Measurements from ENCODE around the gene FANCC. TPM values are rescaled to one million over a fixed set of nuclear protein-coding genes. Genes with fewer than 3 reads are reported as not detected.
A peak's percentile ranks its signal among the peaks of the same experiment; 100 is the strongest.

FANCC gene
- total and polyA plus RNA-seq, 2 of the 8 experiments (the other 6 are each of a cell fraction or from before 2014, with no cell fraction given) = 7.8 to 15.2 TPM

DNA sequence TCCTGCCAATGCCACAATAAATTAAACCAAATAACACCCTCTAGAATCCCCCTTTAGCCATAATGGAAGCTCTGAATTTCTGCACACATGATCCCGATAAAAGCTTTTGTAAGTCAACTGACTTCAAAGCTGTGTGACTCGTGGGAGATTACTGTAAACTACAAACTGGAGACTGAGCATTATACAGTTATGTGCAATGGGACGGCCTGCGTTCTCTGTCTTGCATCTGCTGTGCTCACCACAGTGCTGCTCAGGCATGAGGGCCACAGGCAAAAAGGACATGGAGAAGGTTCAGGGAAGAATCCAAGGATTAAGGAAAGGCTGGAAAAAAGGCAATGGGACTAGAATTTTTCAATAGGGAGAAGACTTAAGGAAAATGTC lies 184.2 kb downstream of the FANCC start:
- H2BK120ac ChIP-seq (replicated peaks; ENCODE audit: low read depth, low read length) = no peak overlapping the region
- CTCF ChIA-PET (ENCODE audit: partially characterized antibody) = interaction anchor here (0.9 to 9.8 kb wide), 3 partner anchors 14 to 348 kb away, joined by 4 to 141 read pairs (median 62); no protein-coding TSS in a partner anchor
- no peaks in the 10 kb centered on the region for H3K27me3 ChIP-seq (replicated peaks in 1 of 4; ENCODE audit: control insufficient read depth in 3 of 4, extremely low read depth in 1 of 4, insufficient read depth in 3 of 4, low read length in 3 of 4)
- H2AK5ac ChIP-seq (ENCODE audit: low read depth, low read length) = no peak overlapping the region
- H3K14ac ChIP-seq (ENCODE audit: insufficient read length) = no peak overlapping the region
- H3K56ac ChIP-seq (replicated peaks; ENCODE audit: insufficient read length, low read depth, low read length) = no peak overlapping the region
- no peak overlapping the region for H3K4me2 ChIP-seq (ENCODE audit: insufficient read depth in 1 of 2, low read depth in 2 of 2, low read length in 2 of 2)
- H3K23ac ChIP-seq (ENCODE audit: insufficient read length) = no peak overlapping the region
- H2BK15ac ChIP-seq (ENCODE audit: low read length) = no peak overlapping the region
- H3K9me3 ChIP-seq (ENCODE audit: insufficient read depth in 2 of 2, low read depth in 1 of 2, low read length in 1 of 2) = no peaks in the 10 kb centered on the region
- H3K79me1 ChIP-seq (ENCODE audit: low read depth, low read length) = no peaks in the 10 kb centered on the region
- WGBS, 2 experiments (ENCODE audit: extremely low coverage in 1 of 2, insufficient coverage in 1 of 2, insufficient read length in 1 of 2, insufficient replicate concordance in 2 of 2, low coverage in 1 of 2, low lambda C conversion rate in 2 of 2, missing lambda C conversion rate in 1 of 2) = 86% methylated on average over 4 of the region's 4 CpGs; no CpG with 5 or more reads in 1 of the 2 experiments
- H3K9ac ChIP-seq (replicated peaks in 1 of 4; ENCODE audit: extremely low read depth in 1 of 4, low read depth in 3 of 4, low read length in 3 of 4) = no peak overlapping the region
- H3K4ac ChIP-seq (replicated peaks; ENCODE audit: insufficient read length, low read depth, low read length) = no peak overlapping the region
- H3K23me2 ChIP-seq (ENCODE audit: low read depth, low read length) = no peaks in the 10 kb centered on the region
- H2BK20ac ChIP-seq (ENCODE audit: low read length) = no peak overlapping the region
- POLR2A ChIA-PET (ENCODE audit: partially characterized antibody) = no interaction called here
- H2BK5ac ChIP-seq (ENCODE audit: low read depth, low read length) = no peak overlapping the region
- H4K91ac ChIP-seq (replicated peaks; ENCODE audit: insufficient read length, low read length) = peak overlapping the region; percentile 38
- DNase-seq (ENCODE audit: low read depth in 1 of 2, low spot score in 2 of 2) = no peak
- no peak overlapping the region for H2AFZ ChIP-seq (ENCODE audit: low read length)
- no peaks in the 10 kb centered on the region for H3K36me3 ChIP-seq (ENCODE audit: control insufficient read depth in 2 of 4, insufficient read depth in 4 of 4, low read length in 3 of 4)
- H4K20me1 ChIP-seq (replicated peaks in 1 of 2; ENCODE audit: control insufficient read depth in 1 of 2, insufficient read depth in 2 of 2, low read length in 2 of 2) = no peaks in the 10 kb centered on the region
- H3K27ac ChIP-seq (ENCODE audit: low read depth, low read length) = no peak overlapping the region
- FAIRE-seq = no peak
- H3K4me3 ChIP-seq (ENCODE audit: extremely low read depth in 1 of 4, insufficient read depth in 2 of 4, low read depth in 3 of 4, low read length in 4 of 4) = no peak overlapping the region
- peaks cover 5 to 23% (median 12%) of the 10 kb centered on the region in 4 experiments for H3K4me1 ChIP-seq (replicated peaks in 1 of 4; ENCODE audit: control insufficient read depth in 3 of 4, insufficient read depth in 4 of 4, low read length in 3 of 4)
- H2BK12ac ChIP-seq (ENCODE audit: low read depth, low read length) = no peak overlapping the region; the same call in 1 of the 2 replicates
- no peaks in the 10 kb centered on the region for H3K79me2 ChIP-seq (ENCODE audit: control insufficient read depth in 1 of 2, insufficient read depth in 2 of 2, low read length in 2 of 2)
- no peak overlapping the region for H3K18ac ChIP-seq (ENCODE audit: extremely low read depth, low read length)
- no peak overlapping the region for H4K5ac ChIP-seq (ENCODE audit: insufficient read length, low read depth, low read length)
- no peak overlapping the region; the same call in 1 of the 2 replicates for H4K8ac ChIP-seq (ENCODE audit: extremely low read depth, insufficient read depth, low read length)
- TF ChIP-seq EZH2 (IDR thresholded peaks at IDR 0.05; ENCODE audit: low read depth, low read length, severe bottlenecking) (no peak), RFX5 (IDR thresholded peaks at IDR 0.05; ENCODE audit: borderline replicate concordance, low read depth, low read length) (no peak), CBX5 (IDR thresholded peaks at IDR 0.05; ENCODE audit: low read depth, low read length) (no peak), EP300 (IDR thresholded peaks at IDR 0.05; ENCODE audit: borderline replicate concordance in 1 of 2, low read depth in 2 of 2, low read length in 2 of 2) (no peak), RXRA (IDR thresholded peaks at IDR 0.05; ENCODE audit: insufficient read depth, low read depth, low read length) (no peak), CHD1 (IDR thresholded peaks at IDR 0.05; ENCODE audit: low read depth, low read length) (no peak), BACH1 (IDR thresholded peaks at IDR 0.05; ENCODE audit: low read length) (no peak), PHF8 (conservative IDR thresholded peaks at IDR 0.05; ENCODE audit: low read depth, low read length) (no peak), YY1 (IDR thresholded peaks at IDR 0.05; ENCODE audit: low read depth, low read length) (no peak), SP1 (IDR thresholded peaks at IDR 0.05; ENCODE audit: low read depth, low read length) (no peak)
- TF ChIP-seq, protein P1, sequence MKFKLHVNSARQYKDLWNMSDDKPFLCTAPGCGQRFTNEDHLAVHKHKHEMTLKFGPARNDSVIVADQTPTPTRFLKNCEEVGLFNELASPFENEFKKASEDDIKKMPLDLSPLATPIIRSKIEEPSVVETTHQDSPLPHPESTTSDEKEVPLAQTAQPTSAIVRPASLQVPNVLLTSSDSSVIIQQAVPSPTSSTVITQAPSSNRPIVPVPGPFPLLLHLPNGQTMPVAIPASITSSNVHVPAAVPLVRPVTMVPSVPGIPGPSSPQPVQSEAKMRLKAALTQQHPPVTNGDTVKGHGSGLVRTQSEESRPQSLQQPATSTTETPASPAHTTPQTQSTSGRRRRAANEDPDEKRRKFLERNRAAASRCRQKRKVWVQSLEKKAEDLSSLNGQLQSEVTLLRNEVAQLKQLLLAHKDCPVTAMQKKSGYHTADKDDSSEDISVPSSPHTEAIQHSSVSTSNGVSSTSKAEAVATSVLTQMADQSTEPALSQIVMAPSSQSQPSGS (IDR thresholded peaks at IDR 0.05; ENCODE audit: low read length) = no peak
- TF ChIP-seq, protein P2, sequence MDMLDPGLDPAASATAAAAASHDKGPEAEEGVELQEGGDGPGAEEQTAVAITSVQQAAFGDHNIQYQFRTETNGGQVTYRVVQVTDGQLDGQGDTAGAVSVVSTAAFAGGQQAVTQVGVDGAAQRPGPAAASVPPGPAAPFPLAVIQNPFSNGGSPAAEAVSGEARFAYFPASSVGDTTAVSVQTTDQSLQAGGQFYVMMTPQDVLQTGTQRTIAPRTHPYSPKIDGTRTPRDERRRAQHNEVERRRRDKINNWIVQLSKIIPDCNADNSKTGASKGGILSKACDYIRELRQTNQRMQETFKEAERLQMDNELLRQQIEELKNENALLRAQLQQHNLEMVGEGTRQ (IDR thresholded peaks at IDR 0.05; ENCODE audit: low read length) = no peak
